DND-41 (cell line): ENCODE data around the gene NCK2.

Experiments
- ATAC-seq: fragments of 200-7000 bp; cut with Tn5 transposase; 3 replicates; pipeline ENCODE4 v1.9.1; 2021; ENCODE audit warnings: low read depth; ENCODE audit not compliant: insufficient read depth
- DNase-seq: peaks from one replicate; pipeline ENCODE4 v3.0.0-alpha.2; 2020
- H2AFZ ChIP-seq: 2 replicates; pipeline ENCODE4 v1.6.0; 2012; ENCODE audit warnings: low read depth, low read length
- H3K27ac ChIP-seq: 2 replicates; pipeline ENCODE4 v1.5.1; 2012; ENCODE audit warnings: low read length, inconsistent platforms
- H3K27me3 ChIP-seq: fragments of 200-600 bp; sonication (generic); 2 replicates; pipeline ENCODE4 v1.6.0; 2012; ENCODE audit warnings: low read length, mild to moderate bottlenecking, inconsistent platforms; ENCODE audit not compliant: insufficient read depth, poor library complexity
- H3K36me3 ChIP-seq: 2 replicates; pipeline ENCODE4 v1.5.1; 2012; ENCODE audit warnings: low read length, inconsistent platforms; ENCODE audit not compliant: insufficient read depth
- H3K4me1 ChIP-seq: 2 replicates; pipeline ENCODE4 v1.5.1; 2012; ENCODE audit warnings: mild to moderate bottlenecking, low read length; ENCODE audit not compliant: insufficient read depth
- H3K4me2 ChIP-seq: 2 replicates; pipeline ENCODE4 v1.6.0; 2012; ENCODE audit warnings: mild to moderate bottlenecking, moderate library complexity, low read length, inconsistent platforms; ENCODE audit not compliant: insufficient read depth
- H3K4me3 ChIP-seq, 2 experiments: fragments of 200-600 bp in 1 of 2; shearing (Covaris generic) in 1 of 2; 2 replicates each; pipeline ENCODE4 v1.5.1; 2012 to 2016; ENCODE audit warnings: inconsistent platforms in 2 of 2, low read length in 2 of 2, mild to moderate bottlenecking in 2 of 2, low read depth in 1 of 2, moderate library complexity in 1 of 2
- H3K79me2 ChIP-seq: 2 replicates; pipeline ENCODE4 v1.6.0; 2012; ENCODE audit warnings: low read length, inconsistent platforms; ENCODE audit not compliant: insufficient read depth
- H3K9ac ChIP-seq: 2 replicates; pipeline ENCODE4 v1.6.0; 2012; ENCODE audit warnings: low read depth, mild to moderate bottlenecking, inconsistent platforms, low read length, moderate library complexity
- H3K9me3 ChIP-seq: 2 replicates; pipeline ENCODE4 v1.5.1; 2012; ENCODE audit warnings: low read length, moderate library complexity, mild to moderate bottlenecking, inconsistent platforms; ENCODE audit not compliant: insufficient read depth, severe bottlenecking
- H4K20me1 ChIP-seq: 2 replicates; pipeline ENCODE4 v1.6.0; 2012; ENCODE audit warnings: low read length; ENCODE audit not compliant: insufficient read depth
- EZH2 ChIP-seq: IDR thresholded peaks from 3 replicates; pipeline ENCODE4 v1.6.1; 2012; ENCODE audit warnings: borderline replicate concordance, low read depth, mild to moderate bottlenecking, moderate library complexity, low read length, inconsistent platforms; ENCODE audit not compliant: severe bottlenecking
- TF ChIP-seq, protein P1 (sequence below): IDR thresholded peaks from 2 replicates; pipeline ENCODE4 v1.5.1; 2012; ENCODE audit warnings: borderline replicate concordance, low read length, moderate library complexity, mild to moderate bottlenecking; ENCODE audit not compliant: poor library complexity, severe bottlenecking; ENCODE audit errors: extremely low read depth

The NCK2 gene

DNA sequence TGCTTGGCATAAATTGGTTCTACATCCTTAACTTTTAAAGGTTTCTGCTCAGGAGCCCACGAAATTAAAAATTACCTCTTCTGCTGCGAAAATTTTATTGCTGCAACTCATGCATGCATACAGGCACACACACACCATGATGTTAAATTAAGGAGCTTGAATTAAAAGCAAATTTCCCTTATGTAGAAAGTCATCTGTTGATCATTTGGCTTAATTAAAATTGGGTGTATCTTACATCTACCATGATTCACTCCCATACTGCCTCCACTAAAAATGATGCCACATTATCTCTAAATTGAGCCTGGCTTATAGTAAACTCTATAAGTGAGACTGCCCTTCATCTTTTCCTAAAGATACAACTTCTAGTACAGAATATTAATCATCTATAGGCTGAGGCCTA is 145.4 kb downstream of the NCK2 start:
- peaks cover 13% of the 10 kb centered on the region for H3K4me1 ChIP-seq
- peaks cover 50% of the 10 kb centered on the region for H3K36me3 ChIP-seq
- no peaks in the 10 kb centered on the region for H3K9me3 ChIP-seq
- peaks cover 52% of the 10 kb centered on the region for H3K79me2 ChIP-seq
- no peak overlapping the region for H3K27ac ChIP-seq
- H2AFZ ChIP-seq = no peak overlapping the region
- H3K4me2 ChIP-seq = no peak overlapping the region
- no peak overlapping the region for H3K4me3 ChIP-seq
- H4K20me1 ChIP-seq = no peaks in the 10 kb centered on the region
- DNase-seq (no peak), ATAC-seq (no peak)
- H3K27me3 ChIP-seq = no peaks in the 10 kb centered on the region
- TF ChIP-seq, protein P1, sequence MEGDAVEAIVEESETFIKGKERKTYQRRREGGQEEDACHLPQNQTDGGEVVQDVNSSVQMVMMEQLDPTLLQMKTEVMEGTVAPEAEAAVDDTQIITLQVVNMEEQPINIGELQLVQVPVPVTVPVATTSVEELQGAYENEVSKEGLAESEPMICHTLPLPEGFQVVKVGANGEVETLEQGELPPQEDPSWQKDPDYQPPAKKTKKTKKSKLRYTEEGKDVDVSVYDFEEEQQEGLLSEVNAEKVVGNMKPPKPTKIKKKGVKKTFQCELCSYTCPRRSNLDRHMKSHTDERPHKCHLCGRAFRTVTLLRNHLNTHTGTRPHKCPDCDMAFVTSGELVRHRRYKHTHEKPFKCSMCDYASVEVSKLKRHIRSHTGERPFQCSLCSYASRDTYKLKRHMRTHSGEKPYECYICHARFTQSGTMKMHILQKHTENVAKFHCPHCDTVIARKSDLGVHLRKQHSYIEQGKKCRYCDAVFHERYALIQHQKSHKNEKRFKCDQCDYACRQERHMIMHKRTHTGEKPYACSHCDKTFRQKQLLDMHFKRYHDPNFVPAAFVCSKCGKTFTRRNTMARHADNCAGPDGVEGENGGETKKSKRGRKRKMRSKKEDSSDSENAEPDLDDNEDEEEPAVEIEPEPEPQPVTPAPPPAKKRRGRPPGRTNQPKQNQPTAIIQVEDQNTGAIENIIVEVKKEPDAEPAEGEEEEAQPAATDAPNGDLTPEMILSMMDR = no peak
- no peak for TF ChIP-seq EZH2
- H3K9ac ChIP-seq = no peak overlapping the region

DNA sequence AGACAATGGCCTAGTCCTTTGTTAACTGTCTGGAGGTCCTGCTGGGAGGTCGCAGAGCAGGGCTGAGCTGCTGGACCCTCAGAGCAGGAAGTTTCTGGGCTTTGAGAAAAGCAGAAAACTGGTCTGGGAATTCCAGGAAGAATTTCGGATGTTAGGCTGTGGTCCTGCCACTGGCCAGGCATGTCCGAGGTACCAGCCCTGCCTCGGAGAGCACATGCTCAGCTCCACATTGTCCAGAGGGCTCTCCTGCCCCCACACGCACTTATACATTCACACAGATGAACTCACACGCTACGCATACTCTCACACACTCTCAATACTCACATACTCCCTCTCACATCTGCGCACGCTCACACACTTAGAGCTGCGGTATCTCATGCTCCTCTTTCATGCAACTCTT is 146.1 kb downstream of the NCK2 start:
- H3K79me2 ChIP-seq = peaks cover 49% of the 10 kb centered on the region
- ATAC-seq = no peak
- H3K4me2 ChIP-seq = no peak overlapping the region
- H3K36me3 ChIP-seq = peaks cover 55% of the 10 kb centered on the region
- no peak overlapping the region for H2AFZ ChIP-seq
- H3K9ac ChIP-seq = no peak overlapping the region
- H3K9me3 ChIP-seq = no peaks in the 10 kb centered on the region
- no peak overlapping the region for H3K4me3 ChIP-seq
- H3K27me3 ChIP-seq = no peaks in the 10 kb centered on the region
- H3K27ac ChIP-seq = no peak overlapping the region
- peaks cover 21% of the 10 kb centered on the region for H3K4me1 ChIP-seq
- no peaks in the 10 kb centered on the region for H4K20me1 ChIP-seq
- DNase-seq = no peak
- TF ChIP-seq EZH2 = no peak
- TF ChIP-seq, protein P1 = no peak

DNA sequence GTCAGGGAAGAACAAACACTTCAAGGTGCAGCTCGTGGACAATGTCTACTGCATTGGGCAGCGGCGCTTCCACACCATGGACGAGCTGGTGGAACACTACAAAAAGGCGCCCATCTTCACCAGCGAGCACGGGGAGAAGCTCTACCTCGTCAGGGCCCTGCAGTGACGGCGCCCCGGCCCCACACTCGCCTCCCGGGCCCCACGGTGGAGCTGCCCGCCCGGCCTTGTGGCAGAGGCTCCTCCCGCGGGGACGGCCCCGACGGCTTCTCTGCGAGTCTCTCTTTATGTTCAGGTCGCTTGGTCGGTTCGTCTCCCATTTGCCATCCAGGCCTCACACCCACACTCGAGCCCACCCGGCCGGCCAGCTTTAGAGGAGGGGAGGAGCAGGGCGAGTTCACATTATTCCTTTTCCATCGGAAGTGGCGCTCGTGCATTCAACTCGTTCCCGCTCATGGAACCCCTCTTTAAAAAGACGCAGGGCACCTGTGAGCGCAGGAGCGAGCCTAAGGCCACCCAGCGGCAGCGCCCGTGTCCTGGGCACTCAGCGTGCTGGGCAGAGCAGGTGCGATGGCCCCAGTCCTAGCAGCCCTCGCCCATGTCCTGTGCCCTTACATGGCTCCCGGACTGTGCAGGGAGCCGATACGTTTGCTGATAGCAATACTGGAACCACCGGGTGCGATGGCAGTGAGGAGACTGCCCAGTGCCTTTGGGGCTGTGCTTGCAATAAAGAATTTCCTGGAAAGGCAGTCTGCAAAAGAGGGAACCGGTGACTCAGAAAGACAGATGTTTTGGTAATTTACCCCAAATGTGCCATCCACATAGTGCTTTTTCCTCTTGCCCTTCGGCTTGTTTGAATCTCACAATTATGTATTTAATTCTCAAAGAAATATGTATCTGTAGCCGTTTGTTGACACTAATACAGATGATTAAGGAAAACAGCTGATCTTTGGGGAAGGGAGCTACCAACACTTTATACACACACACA is 148.6 kb downstream of the NCK2 start:
- DNase-seq (no peak), ATAC-seq (no peak)
- peaks cover 41% of the 10 kb centered on the region for H3K36me3 ChIP-seq
- H3K9ac ChIP-seq = no peak overlapping the region
- no peak overlapping the region for H3K4me2 ChIP-seq
- H3K9me3 ChIP-seq = peaks cover 8% of the 10 kb centered on the region
- H3K4me1 ChIP-seq = peaks cover 34% of the 10 kb centered on the region
- H3K27ac ChIP-seq = no peak overlapping the region
- no peak overlapping the region for H2AFZ ChIP-seq
- H3K79me2 ChIP-seq = peaks cover 29% of the 10 kb centered on the region
- H3K27me3 ChIP-seq = no peaks in the 10 kb centered on the region
- no peaks in the 10 kb centered on the region for H4K20me1 ChIP-seq
- H3K4me3 ChIP-seq = no peak overlapping the region
- no peak for TF ChIP-seq EZH2
- TF ChIP-seq, protein P1 = no peak
